NAMALWA (cell line): ENCODE data around the gene CDK5R1.
"Not testable (repeated sequence)": the region's sequence is repeated elsewhere in the genome, so short reads cannot be mapped to it uniquely, and the experiment has no call there.

ENCODE experiments used
- DNase-seq: peaks from one replicate; pipeline ENCODE4 v3.0.0-alpha.2; 2015; ENCODE audit warnings: low spot score

Gene CDK5R1

DNA sequence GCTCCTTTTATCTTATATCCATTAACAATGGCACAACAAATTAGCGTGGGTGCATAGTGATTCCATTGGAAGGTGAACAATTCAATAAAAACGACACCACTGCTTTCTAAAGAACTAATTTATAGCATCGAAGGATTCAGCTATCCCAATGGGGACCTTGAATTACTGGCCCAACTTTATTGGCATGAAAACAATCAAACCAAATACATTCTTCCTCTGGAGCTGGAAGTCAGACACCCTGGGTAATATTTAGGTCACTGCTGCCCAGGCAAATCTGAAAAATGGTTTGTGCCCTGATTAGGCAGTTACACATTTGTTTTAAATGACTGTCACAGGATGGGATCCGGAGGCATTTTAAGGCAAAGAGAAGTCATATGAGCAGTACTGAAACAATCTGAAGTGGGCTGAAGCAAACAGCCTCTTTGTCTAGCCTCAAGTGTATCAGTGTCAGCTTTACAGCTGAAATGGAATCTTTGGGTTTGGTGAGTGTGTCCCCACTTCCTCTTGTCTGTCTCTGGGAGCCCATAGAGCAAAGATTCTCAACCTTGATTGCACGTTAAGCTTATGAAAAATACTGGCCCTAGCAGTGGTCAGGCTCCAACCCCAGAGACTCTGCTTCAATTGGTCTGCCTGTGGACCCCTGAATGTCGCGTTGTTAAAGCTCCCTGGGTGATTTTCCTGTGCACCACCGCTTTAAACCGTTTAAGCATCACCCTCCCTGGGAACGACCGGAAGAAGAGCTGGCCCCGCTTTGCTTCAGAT is 30.3 kb downstream of the CDK5R1 start:
- no peak for DNase-seq

DNA sequence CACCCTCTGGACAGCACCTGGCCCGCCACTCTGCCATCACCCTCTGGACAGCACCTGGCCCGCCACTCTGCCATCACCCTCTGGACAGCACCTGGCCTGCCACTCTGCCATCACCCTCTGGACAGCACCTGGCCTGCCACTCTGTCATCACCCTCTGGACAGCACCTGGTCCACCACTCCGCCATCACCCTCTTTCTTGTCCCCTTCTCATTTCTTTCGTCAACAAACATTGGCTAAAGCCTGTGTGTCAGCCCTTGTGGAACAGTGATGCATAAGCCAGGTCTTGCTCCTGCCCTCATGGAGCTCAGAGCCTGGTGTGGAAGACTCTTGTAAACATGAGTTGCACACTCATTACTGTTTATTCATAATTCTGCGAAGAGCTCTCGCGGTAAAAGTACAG is 31.2 kb downstream of the CDK5R1 start:
- DNase-seq: no peak

GRCh38 chr17:32518646-32519227 is 31.9 kb downstream of the CDK5R1 start:
- DNase-seq: no peak

- DNase-seq: peak; percentile 43
These were observed 32.7 kb downstream of the CDK5R1 start for GRCh38 chr17:32519228-32520103.

DNA sequence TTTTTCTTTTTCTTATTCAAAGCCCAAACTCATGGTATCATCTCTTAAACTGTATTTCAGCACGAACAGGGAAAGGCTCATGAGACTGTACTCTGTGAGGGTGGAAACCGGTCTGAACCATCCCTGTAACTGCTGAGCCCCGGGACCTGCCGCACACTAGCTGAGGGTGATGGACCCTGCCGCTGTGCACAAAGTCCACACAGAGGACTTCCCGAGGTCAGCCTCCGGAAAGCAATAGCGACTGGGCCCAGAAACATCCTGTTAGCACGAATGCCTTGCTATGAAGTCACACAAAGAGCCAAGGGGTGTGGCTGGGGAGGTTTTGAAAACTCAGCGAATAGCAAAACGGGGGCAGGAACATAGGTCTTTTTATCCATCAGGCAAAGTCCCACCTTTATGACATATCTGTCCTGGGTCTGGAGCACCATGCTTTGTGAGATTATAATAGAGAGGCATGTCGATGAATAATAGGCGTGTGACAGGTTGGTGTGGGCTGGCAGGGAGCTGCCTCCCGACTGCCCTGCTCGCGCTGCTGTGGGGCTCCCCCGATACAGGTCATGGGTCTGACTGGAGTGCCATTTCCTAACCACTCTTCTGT is 33.4 kb downstream of the CDK5R1 start:
- DNase-seq: no peak

DNA sequence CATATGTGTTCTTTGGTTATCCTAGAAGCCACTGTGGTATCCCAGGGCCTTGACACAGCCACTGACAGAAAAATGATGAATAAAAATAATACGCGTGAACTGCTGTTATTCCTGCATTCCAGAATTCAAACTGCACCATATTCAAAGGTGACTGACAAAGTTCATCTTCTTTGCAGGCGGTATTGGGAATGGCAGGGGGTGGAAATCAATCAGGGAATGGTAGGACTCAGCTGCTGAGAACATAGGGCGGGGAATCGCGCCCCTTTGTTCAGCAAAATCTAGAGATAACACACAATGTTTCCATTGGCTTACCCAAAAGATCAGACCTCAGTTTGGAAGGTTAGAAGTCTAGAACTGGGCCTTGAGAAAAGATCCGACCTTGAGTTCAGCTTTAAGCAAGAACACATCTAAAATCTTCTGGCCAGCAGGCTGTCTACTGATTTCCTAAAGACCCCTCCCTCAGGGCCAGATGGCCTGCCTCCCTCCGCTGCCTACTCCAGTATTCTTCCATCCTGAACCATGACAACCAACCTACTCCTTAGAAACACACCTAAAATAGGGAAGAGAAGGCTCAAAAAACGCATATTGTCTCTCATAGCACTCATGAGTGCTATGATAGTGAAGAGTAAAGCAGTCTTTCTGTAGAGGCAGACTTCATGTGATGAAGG is 34.1 kb downstream of the CDK5R1 start:
- no peak for DNase-seq

DNA sequence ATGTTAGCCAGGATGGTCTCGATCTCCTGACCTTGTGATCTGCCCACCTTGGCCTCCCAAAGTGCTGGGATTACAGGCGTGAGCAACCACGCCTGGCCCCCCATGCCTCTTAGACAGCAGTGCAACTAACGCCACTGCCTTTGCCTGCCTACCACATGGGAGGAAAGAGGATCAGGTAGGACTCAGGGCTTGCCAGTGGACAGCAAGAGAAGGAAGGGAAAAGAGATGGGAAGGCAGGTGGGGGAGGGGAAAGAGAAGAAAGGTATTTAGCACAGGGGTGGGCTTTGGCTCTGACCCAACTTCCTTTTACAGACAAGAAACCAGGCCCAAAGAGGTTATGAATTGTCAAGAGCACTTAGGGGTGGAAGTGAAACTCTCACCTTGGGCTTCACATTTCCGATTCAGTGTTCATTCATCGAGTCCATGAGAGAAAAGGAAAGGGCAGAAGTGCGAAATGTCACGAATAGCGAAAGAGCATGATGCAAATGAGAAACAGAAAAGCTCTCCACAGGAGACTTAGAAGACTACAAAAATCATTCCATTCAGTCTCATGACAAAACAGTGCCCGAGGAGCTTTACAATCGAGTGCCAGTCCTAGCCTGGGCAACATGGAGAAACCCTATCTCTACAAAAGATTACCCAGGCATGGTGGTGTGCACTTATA is 36.4 kb downstream of the CDK5R1 start:
- peak; percentile 88 for DNase-seq

DNA sequence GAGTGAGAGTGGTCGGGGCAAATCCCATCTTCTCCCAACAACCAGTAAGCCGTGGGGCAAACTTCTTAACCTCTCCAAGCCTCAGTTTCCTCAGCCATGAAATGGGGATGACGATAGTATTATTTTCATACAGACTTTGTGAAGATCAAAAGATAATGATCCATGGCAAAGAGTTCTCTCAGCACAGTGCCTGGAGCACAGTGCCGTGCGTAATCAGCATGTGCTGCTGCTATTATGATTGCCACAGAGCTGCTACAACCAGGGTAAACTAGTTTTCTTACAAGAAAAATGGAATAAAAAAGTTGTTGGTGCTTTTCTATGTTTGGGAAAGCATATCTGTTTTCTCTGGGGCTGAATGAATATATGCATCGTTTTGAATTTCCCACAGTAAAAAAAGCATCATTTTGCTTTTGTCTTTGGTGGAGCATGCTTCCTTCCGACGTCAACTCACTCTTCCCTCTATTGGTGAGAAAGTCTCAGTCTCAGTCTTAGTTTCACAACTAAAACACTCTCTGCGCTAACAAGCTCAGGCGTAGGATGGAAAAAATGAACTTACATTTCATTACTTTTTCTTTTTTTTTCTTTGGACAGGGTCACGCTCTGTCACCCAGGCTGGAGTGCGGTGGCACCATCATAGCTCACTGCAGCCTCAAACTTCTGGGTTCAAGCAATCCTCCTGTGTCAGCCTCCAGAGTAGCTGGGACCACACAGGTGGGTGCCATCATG is 37.2 kb downstream of the CDK5R1 start:
- DNase-seq: peak; percentile 78

GRCh38 chr17:32524553-32524880 is 37.7 kb downstream of the CDK5R1 start:
- not testable (repeated sequence) for DNase-seq

- DNase-seq: peak; percentile 17
These were observed 38.3 kb downstream of the CDK5R1 start for GRCh38 chr17:32525122-32525521.

DNA sequence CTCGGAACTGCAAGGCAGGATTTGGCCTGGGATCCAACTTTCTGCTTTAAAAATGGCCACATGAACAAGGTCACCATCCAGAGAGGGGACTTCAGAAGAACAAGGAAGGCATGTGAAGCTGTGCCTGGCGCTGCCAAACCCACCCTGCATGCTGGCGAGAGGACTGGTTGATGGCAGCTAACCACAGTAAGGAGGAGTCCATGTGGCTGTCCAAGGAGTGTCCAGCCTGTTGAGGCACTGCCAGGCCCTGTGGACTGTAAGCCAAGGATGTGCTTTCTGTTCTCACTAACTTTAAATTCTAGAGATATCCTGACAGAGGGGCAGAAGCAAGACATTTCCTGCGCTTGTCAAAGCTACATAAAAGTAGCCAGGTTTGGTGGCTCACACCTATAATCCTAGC is 40.4 kb downstream of the CDK5R1 start:
- no peak for DNase-seq

DNA sequence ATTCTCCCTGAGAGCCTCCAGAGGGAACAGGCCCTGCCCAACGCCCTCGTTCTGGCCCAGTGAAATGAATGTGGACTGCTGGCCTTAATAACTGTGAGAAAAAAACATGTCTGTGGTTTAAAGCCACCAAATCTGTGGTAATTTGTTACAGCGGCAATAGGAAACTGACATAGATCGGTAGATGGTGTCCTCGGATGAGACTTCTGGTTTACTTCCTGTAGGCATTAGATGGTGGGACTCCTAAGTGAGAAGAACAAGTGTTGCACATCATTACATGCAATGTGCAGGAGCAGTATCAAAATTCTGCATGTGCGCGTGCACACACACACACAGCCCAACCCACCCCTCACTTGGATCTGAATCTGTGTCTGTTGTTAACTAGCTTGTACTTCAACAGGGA is 42.0 kb downstream of the CDK5R1 start:
- DNase-seq: no peak

DNA sequence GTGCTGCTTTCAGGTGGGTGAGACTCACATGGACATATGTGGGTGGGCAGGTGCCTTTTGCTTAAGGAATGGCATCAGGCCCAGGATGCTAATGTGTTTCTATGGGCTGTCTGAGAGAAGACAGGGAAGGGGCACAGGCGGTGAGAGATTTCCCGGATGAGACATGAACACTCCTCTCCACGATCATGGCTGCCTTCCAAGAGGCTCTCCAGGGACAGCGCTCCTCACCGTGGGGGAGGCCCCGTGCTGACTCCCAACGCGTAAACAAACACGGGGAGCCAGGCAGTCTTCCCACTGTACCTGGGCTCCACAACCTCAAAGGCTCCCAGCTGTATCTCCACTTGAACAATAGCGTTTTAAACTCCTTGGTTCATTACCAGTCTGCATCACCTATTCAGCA is 42.8 kb downstream of the CDK5R1 start:
- no peak for DNase-seq

DNA sequence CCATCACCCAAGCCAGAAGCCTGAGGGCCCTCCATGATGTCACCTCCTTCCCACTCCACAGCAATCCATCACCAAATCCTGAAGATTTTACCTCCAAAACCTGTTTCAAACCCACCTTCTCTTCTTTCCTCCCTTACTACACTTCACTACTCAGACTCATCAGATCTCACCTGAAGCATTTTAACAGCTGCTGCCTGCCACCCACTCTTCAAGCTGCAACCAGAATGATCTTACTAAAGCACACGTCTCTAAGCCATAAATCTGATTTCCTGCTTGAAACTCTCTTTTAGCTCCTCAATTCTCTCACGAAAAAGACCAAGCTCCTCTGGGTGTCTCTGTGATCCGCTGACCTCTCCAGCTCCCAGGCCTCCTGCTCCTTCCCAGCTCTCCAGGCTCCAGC is 46.5 kb downstream of the CDK5R1 start:
- DNase-seq: no peak

DNA sequence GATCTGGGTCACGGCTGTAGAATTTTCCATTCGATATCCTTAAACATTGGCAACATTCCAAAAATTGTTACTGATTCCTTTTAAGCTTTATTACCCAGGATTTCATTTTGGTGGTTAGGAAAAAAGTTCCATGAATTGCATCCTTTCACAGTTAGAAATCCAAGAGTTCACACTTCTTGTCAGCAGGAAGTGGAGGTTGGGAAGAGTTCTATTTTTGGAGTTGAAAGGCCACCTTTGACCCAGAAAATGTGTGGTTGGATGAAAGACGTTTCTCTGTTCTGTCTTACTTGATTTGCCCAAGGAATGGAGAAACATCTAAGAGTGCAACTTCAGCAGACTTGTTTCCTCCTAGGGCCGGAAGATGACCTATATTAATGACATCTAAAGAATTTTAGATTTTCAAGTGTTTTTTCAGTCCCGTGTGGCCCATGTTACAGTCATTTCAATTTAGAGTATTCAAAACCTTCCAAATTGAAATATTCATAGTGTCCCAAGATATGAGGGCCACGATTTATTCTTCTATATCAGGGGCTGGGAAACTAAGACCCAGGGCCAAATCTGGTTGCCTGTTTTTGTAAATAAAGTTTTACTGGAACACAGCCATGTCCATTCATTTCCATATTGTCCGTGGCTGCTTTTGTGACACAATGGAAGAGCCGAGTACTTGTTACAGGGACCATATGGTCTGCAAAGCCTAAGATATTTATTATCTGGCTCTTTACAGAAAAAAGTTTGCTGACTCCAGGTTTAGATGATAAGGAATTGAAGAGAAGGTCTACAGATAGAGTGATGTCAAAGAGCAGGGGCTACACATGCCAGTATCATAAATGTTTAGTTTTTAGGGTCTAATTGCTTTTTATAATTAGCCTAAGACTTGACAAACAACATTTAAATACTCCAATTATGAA is 50.2 kb downstream of the CDK5R1 start:
- no peak for DNase-seq
